IMR-90 (cell line): ENCODE data around the gene CNTNAP3B. TPM values are rescaled to one million over a fixed set of nuclear protein-coding genes. Genes with fewer than 3 reads are reported as not detected.
"Not testable (repeated sequence)": the region's sequence is repeated elsewhere in the genome, so short reads cannot be mapped to it uniquely, and the experiment has no call there.

Source experiments
- ATAC-seq: fragments of 200-7000 bp; cut with Tn5 transposase; 2 replicates; pipeline ENCODE4 v1.9.1; 2020; ENCODE audit warnings: low read depth, mild to moderate bottlenecking, moderate library complexity
- BruUV-seq: library from RNA; stranded (reverse); fragments of 400-500 nt; replicated peaks from 2 replicates; lab custom pipeline; 2021; lab: Mats Ljungman, UMichigan
- CTCF ChIA-PET: fragments of 300-600 bp; formaldehyde crosslinking; extraction: SDS; loops from one replicate; lab custom pipeline; 2021; ENCODE audit warnings: antibody characterized with exemption; lab: Yijun Ruan, JAX
- POLR2A ChIA-PET: fragments of 300-600 bp; sonication (Branson Sonifier 250); formaldehyde crosslinking; loops from one replicate; lab custom pipeline; 2022; ENCODE audit warnings: antibody characterized with exemption; ENCODE audit not compliant: unreplicated experiment; lab: Charles Lee
- DNase-seq: peaks from one replicate; pipeline ENCODE4 v3.0.0; 2013
- H2AFZ ChIP-seq: replicated peaks from 2 replicates; pipeline ENCODE3; 2013; ENCODE audit warnings: low read length, mild to moderate bottlenecking; ENCODE audit not compliant: poor library complexity
- H2AK5ac ChIP-seq: 2 replicates; pipeline ENCODE4 v1.6.1; 2013; ENCODE audit warnings: low read depth, low read length, inconsistent platforms
- H2AK9ac ChIP-seq: replicated peaks from 2 replicates; pipeline ENCODE3; 2013; ENCODE audit warnings: mild to moderate bottlenecking, low read depth, low read length, moderate library complexity; ENCODE audit not compliant: poor library complexity
- H2BK120ac ChIP-seq: 2 replicates; pipeline ENCODE4 v1.6.1; 2013; ENCODE audit warnings: low read depth, low read length, inconsistent platforms
- H2BK15ac ChIP-seq: 3 replicates; pipeline ENCODE4 v1.6.1; 2013; ENCODE audit warnings: low read depth, low read length, inconsistent platforms
- H2BK20ac ChIP-seq: 2 replicates; pipeline ENCODE4 v1.6.1; 2013; ENCODE audit warnings: low read depth, mild to moderate bottlenecking, inconsistent platforms, low read length, moderate library complexity
- H2BK5ac ChIP-seq: 2 replicates; pipeline ENCODE4 v1.6.1; 2013; ENCODE audit warnings: mild to moderate bottlenecking, low read depth, low read length, inconsistent platforms; ENCODE audit not compliant: poor library complexity, severe bottlenecking
- H3K14ac ChIP-seq: replicated peaks from 2 replicates; pipeline ENCODE4 v1.6.1; 2013; ENCODE audit warnings: low read depth, low read length, inconsistent platforms
- H3K18ac ChIP-seq: 2 replicates; pipeline ENCODE4 v1.6.1; 2013; ENCODE audit warnings: low read depth, low read length, control low read depth
- H3K23ac ChIP-seq: 2 replicates; pipeline ENCODE4 v1.6.1; 2013; ENCODE audit warnings: low read depth, low read length, inconsistent platforms
- H3K27ac ChIP-seq: 2 replicates; pipeline ENCODE4 v1.5.1; 2013; ENCODE audit warnings: mild to moderate bottlenecking, control low read depth, low read length; ENCODE audit not compliant: insufficient read depth
- H3K27me3 ChIP-seq: 2 replicates; pipeline ENCODE4 v1.6.1; 2013; ENCODE audit warnings: low read length; ENCODE audit not compliant: control insufficient read depth, insufficient read depth
- H3K36me3 ChIP-seq: 2 replicates; pipeline ENCODE4 v1.6.1; 2013; ENCODE audit warnings: low read length, mixed read lengths; ENCODE audit not compliant: control insufficient read depth, insufficient read depth
- H3K4ac ChIP-seq: 2 replicates; pipeline ENCODE4 v1.6.1; 2013; ENCODE audit warnings: low read depth, low read length, inconsistent platforms
- H3K4me1 ChIP-seq: 2 replicates; pipeline ENCODE4 v1.6.1; 2013; ENCODE audit warnings: low read length, mixed read lengths; ENCODE audit not compliant: control insufficient read depth, insufficient read depth
- H3K4me2 ChIP-seq: 2 replicates; pipeline ENCODE4 v1.6.1; 2013; ENCODE audit warnings: low read depth, mild to moderate bottlenecking, control low read depth, low read length, moderate library complexity
- H3K4me3 ChIP-seq: 2 replicates; pipeline ENCODE4 v1.5.1; 2013; ENCODE audit warnings: low read depth, mild to moderate bottlenecking, control low read depth, low read length, moderate library complexity; ENCODE audit not compliant: insufficient read depth
- H3K56ac ChIP-seq: 2 replicates; pipeline ENCODE4 v1.6.1; 2013; ENCODE audit warnings: low read length, inconsistent platforms; ENCODE audit not compliant: insufficient read depth; ENCODE audit errors: extremely low read depth
- H3K79me1 ChIP-seq, 2 experiments: 2 replicates each; pipeline ENCODE4 v1.6.1; 2013; ENCODE audit warnings: low read length in 2 of 2, inconsistent platforms in 1 of 2, low read depth in 1 of 2
- H3K9ac ChIP-seq: 2 replicates; pipeline ENCODE4 v1.6.1; 2013; ENCODE audit warnings: low read depth, low read length, control low read depth
- H3K9me1 ChIP-seq: 2 replicates; pipeline ENCODE4 v1.6.1; 2013; ENCODE audit warnings: low read length, inconsistent platforms; ENCODE audit not compliant: insufficient read depth
- H3K9me3 ChIP-seq: 2 replicates; pipeline ENCODE4 v1.6.1; 2013; ENCODE audit warnings: low read length; ENCODE audit not compliant: control insufficient read depth, insufficient read depth
- H4K20me1 ChIP-seq: 2 replicates; pipeline ENCODE4 v1.6.1; 2013; ENCODE audit warnings: low read length, inconsistent platforms; ENCODE audit not compliant: insufficient read depth
- H4K5ac ChIP-seq: 2 replicates; pipeline ENCODE4 v1.6.1; 2013; ENCODE audit warnings: mild to moderate bottlenecking, low read depth, low read length, control low read depth
- H4K8ac ChIP-seq, 2 experiments: 2 replicates each; pipeline ENCODE4 v1.6.1; 2013; ENCODE audit warnings: low read depth in 2 of 2, low read length in 2 of 2, control low read depth in 1 of 2, inconsistent platforms in 1 of 2
- H4K91ac ChIP-seq: 2 replicates; pipeline ENCODE4 v1.6.1; 2013; ENCODE audit warnings: low read depth, low read length, inconsistent platforms; ENCODE audit not compliant: insufficient read depth
- WGBS, 2 experiments: methylation state at CpG; one replicate each; pipeline versions ENCODE4 v1.1.5 to v1.1.7; 2013; ENCODE audit warnings: missing lambda C conversion rate in 2 of 2; ENCODE audit not compliant: insufficient read length in 1 of 2; ENCODE audit errors: extremely low coverage in 2 of 2; 5-methylcytosine and 5-hydroxymethylcytosine counted together
- dilution Hi-C: fragments of 300-500 bp; cut with HindIII; formaldehyde crosslinking; loops from one replicate; pipeline ENCODE4 v1.14.3; 2018; ENCODE audit warnings: low sequenced_read_pairs; ENCODE audit not compliant: unreplicated experiment
- in situ Hi-C: fragments of 300-500 bp; cut with MboI; formaldehyde crosslinking; loops from 3 replicates; pipeline ENCODE4 v1.14.3; 2019; ENCODE audit warnings: low sequenced_read_pairs, inconsistent platforms, mixed read lengths
- intact Hi-C: fragments of 100-400 bp; cut with micrococcal nuclease; formaldehyde crosslinking; loops from 2 replicates; pipeline ENCODE4 v1.10.0; 2022
- polyA plus RNA-seq, 3 experiments: library from polyadenylated mRNA; depleted of rRNA; stranded (reverse); fragments of >200 nt; gene quantifications; 2 replicates each; pipeline ENCODE4 v1.2.3, GENCODE V29; 2012; ENCODE audit warnings: low replicate concordance in 1 of 3
- total RNA-seq: library from RNA; depleted of rRNA; stranded (reverse); fragments of >200 nt; gene quantifications from 2 replicates; pipeline ENCODE4 v1.2.3, GENCODE V29; 2012

Gene CNTNAP3B
- total and polyA plus RNA-seq, 2 of the 4 experiments (the other 2 are of a cell fraction): 1.4 to 2.1 TPM

DNA sequence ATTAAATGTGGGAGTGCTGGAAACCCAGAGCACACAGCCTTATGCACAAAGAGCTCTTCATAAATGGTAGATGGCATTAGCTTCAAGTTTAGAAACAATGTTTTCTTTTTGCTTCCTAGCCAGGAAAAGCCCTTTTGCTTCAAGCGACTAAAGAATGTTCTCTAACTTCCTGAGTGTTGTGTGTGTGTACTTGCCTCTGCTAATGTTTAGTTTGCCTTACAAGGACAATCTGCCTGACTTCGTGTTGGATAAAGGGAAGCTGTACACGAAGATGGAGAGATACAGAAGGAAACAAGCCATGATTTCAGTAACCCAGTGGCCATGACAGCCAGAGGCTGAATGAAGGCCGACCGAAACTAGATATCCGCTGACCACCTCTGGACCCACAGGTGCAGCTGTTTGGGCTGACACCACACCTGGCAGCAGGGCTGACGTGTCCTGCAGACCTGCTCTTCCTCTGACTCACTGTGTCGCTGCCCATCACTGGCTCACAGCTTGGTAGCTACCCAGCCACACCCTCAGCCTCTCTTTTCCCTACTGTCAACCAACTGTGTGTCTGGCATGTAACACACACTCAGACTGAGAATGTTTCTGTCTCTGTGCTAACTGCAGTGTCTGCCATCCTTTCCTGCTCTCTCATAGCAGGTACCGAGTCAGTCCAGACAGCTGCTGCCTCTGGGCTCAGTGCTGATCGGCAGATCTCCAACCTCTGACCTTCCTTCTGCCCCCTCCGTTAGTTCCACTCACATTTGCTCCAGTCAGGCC is 59.0 kb downstream of the CNTNAP3B start:
- intact Hi-C loops, H3K9ac ChIP-seq, ATAC-seq, H3K9me3 ChIP-seq, CTCF ChIA-PET, H3K14ac ChIP-seq, H2AFZ ChIP-seq, H3K36me3 ChIP-seq, H2BK5ac ChIP-seq, H3K79me1 ChIP-seq, H3K23ac ChIP-seq, H3K4me1 ChIP-seq, H3K4ac ChIP-seq, H4K91ac ChIP-seq, H3K27me3 ChIP-seq, dilution Hi-C loops, H4K20me1 ChIP-seq, H2AK5ac ChIP-seq, in situ Hi-C loops, DNase-seq, POLR2A ChIA-PET, H4K8ac ChIP-seq, H2BK120ac ChIP-seq, H3K18ac ChIP-seq, H3K27ac ChIP-seq, H3K56ac ChIP-seq, H2BK15ac ChIP-seq, BruUV-seq, H3K9me1 ChIP-seq, H3K4me2 ChIP-seq, H3K4me3 ChIP-seq, H2BK20ac ChIP-seq, H4K5ac ChIP-seq, H2AK9ac ChIP-seq: not testable (repeated sequence)
- WGBS, 2 experiments: no CpG with 5 or more reads among the region's 11 CpGs

DNA sequence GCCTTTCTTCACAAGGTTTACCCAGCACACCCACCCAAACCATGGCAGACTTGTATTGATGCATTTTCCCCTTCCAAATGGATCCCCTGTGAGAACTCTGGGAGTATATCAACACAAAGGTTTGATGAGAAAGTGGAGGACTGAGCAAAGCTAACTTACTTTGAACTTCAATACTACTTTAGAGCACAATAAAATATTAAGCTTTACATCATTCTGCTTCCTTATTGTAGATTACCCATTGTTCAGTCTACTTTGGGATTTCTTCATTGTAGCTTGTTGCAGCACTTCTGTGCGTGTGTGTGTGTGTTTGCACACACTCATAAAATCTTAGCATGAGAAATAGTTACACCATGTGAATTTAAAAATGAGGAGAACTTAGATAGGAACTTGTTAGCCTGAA is 75.4 kb downstream of the CNTNAP3B start:
- H4K20me1 ChIP-seq, H4K91ac ChIP-seq, intact Hi-C loops, H3K4me1 ChIP-seq, DNase-seq, BruUV-seq, H4K8ac ChIP-seq, H3K79me1 ChIP-seq, H2BK20ac ChIP-seq, CTCF ChIA-PET, H2BK120ac ChIP-seq, ATAC-seq, POLR2A ChIA-PET, H3K4ac ChIP-seq, H3K27ac ChIP-seq, H3K36me3 ChIP-seq, H3K14ac ChIP-seq, H4K5ac ChIP-seq, H2BK5ac ChIP-seq, H3K9me1 ChIP-seq, H3K23ac ChIP-seq, H2AK5ac ChIP-seq, H3K18ac ChIP-seq, dilution Hi-C loops, H2AK9ac ChIP-seq, H3K27me3 ChIP-seq, H3K9me3 ChIP-seq, in situ Hi-C loops, H3K4me3 ChIP-seq, H2BK15ac ChIP-seq, H3K9ac ChIP-seq, H3K56ac ChIP-seq, H3K4me2 ChIP-seq, H2AFZ ChIP-seq: not testable (repeated sequence)
- no CpG with 5 or more reads among the region's 1 CpG for WGBS, 2 experiments
